GM20431 (cell line): ENCODE measurements around the gene ADAD2.
"Not testable (repeated sequence)": the region's sequence is repeated elsewhere in the genome, so short reads cannot be mapped to it uniquely, and the experiment has no call there.

ENCODE experiments used
- in situ Hi-C: fragments of 300-500 bp; cut with MseI, MboI; formaldehyde crosslinking; loops from one replicate; pipeline ENCODE4 v1.15.0; 2020; ENCODE audit warnings: low sequenced_read_pairs; ENCODE audit not compliant: unreplicated experiment

The ADAD2 gene

DNA sequence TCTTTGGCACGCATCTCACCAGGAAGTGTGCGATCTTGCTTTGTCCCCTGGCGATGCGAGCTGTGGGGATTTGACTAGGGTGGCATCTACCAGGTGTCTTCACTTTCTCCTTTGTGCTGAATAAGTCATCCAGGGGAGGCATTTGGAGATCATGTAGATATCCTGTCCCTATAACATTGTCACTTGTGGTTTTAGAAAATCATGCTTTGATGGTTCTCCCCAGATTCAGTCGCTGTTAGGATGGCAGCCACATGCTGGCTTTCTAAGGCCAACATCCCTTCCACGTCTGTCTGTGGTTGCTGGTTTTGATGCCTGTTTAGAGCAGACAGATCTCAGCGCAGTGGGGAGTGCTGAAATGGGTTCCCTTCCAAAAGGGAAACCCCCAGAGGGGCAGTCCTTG is 2.5 kb downstream of the ADAD2 start:
- in situ Hi-C loops, result loop anchor here (25.0 kb wide), 1 partner anchor 231 kb away; the partner anchor contains the start of genes NECAB2 and OSGIN1

GRCh38 chr16:84194018-84194417 is 3.1 kb downstream of the ADAD2 start:
- in situ Hi-C loops, result loop anchor here (25.0 kb wide), 1 partner anchor 232 kb away; the partner anchor contains the start of genes NECAB2 and OSGIN1

- in situ Hi-C loops, result loop anchor here (25.0 kb wide), 1 partner anchor 232 kb away; the partner anchor contains the start of genes NECAB2 and OSGIN1
Observed at GRCh38 chr16:84194470-84195200, 3.7 kb downstream of the ADAD2 start.

DNA sequence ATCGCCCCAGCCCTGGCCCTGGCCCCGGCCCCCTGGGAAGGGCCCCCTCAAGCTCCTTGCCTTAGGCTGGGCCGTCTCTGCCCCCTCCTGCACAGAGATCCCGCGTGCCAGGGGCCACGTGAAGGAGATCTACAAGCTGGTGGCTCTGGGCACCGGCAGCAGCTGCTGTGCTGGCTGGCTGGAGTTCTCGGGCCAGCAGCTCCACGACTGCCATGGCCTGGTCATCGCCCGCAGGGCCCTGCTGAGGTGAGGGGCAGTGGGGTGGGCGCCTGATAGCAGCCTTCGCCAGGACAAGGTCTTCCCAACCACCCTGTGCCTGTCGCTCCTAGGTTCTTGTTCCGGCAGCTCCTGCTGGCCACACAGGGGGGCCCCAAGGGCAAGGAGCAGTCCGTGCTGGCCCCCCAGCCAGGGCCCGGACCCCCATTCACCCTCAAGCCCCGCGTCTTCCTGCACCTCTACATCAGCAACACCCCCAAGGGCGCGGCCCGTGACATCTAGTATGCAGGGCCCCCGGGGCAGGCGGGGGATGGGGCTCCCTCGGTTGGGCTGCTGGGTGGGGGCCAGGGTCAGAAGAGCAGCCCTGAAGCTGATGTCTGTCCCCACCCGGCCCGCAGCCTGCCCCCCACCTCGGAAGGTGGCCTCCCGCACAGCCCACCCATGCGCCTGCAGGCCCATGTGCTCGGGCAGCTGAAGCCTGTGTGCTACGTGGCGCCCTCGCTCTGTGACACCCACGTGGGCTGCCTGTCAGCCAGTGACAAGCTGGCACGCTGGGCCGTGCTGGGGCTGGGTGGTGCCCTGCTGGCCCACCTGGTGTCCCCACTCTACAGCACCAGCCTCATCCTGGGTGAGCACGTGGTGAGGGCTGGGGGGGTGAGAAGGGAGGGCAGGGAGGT is 4.5 kb downstream of the ADAD2 start:
- in situ Hi-C loops, result loop anchor here (25.0 kb wide), 1 partner anchor 233 kb away; the partner anchor contains the start of genes NECAB2 and OSGIN1

GRCh38 chr16:84196101-84196500 is 5.1 kb downstream of the ADAD2 start:
- in situ Hi-C loops, result loop anchor here (25.0 kb wide), 1 partner anchor 234 kb away; the partner anchor contains the start of genes NECAB2 and OSGIN1

- in situ Hi-C loops, result loop anchor here (25.0 kb wide), 1 partner anchor 235 kb away; the partner anchor contains the start of genes NECAB2 and OSGIN1
Observed at GRCh38 chr16:84196727-84197394, 5.9 kb downstream of the ADAD2 start.

- in situ Hi-C loops, result loop anchor here (25.0 kb wide), 1 partner anchor 235 kb away; the partner anchor contains the start of genes NECAB2 and OSGIN1
Observed at GRCh38 chr16:84197466-84198128, 6.6 kb downstream of the ADAD2 start.

DNA sequence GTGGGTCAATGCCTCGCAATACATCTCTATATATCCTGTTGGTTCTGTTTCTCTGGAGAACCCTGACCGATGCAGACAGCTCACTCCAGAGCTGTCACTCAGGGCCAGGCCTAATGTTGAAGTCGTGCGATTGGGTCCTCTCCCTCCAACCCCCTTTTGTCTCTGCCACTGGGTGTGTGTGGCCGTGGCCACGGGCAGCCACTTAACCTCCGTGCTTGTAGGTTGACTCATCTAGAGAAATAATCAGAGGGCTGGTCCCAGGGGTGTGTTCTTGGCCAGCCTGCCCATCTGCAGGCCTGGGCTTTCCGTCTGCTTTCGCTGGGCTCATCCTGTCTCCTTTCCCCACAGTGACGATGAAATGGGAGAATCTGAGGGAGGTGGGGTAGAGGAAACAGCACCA is 7.4 kb downstream of the ADAD2 start:
- in situ Hi-C loops, result loop anchor here (25.0 kb wide), 1 partner anchor 236 kb away; the partner anchor contains the start of genes NECAB2 and OSGIN1

GRCh38 chr16:84199097-84199496 is 8.1 kb downstream of the ADAD2 start:
- in situ Hi-C loops, result loop anchor here (25.0 kb wide), 1 partner anchor 237 kb away; the partner anchor contains the start of genes NECAB2 and OSGIN1

GRCh38 chr16:84199861-84200260 is 8.9 kb downstream of the ADAD2 start:
- in situ Hi-C loops, result loop anchor here (25.0 kb wide), 1 partner anchor 238 kb away; the partner anchor contains the start of genes NECAB2 and OSGIN1

DNA sequence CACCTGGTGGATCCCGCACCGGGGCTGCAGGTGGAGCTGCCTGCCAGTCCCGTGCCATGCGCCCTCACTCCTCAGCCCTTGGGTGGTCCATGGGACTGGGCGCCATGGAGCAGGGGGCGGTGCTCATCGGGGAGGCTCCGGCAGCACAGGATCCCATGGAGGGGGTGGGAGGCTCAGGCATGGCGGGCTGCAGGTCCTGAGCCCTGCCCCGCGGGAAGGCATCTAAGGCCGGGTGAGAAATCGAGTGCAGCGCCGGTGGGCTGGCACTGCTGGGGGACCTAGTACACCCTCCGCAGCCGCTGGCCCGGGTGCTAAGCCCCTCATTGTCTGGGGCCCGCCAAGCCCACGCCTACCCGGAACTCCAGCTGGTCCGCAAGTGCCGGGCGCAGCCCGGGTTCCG is 13.6 kb downstream of the ADAD2 start:
- in situ Hi-C loops, result not testable (repeated sequence)

DNA sequence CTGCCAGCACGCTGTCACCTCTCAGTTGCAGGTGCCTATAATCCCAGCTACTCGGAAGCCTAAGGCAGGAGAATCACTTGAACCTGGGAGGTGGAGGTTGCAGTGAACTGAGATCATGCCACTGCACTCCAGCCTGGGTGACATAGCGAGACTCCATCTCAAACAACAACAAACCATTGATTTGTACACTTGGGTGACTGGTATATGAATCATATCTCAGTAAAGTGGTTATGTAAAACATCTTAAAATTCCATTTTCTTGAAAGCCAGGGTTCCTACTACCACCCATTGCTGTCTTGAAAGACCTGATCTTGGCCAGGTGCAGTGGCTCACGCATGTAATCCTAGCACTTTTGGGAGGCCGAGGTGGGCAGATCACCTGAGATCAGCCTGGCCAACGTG is 14.2 kb downstream of the ADAD2 start:
- in situ Hi-C loops, result not testable (repeated sequence)

- in situ Hi-C loops, result no loop called here
Observed at GRCh38 chr16:84205976-84206691, 15.2 kb downstream of the ADAD2 start.

GRCh38 chr16:84207251-84207650 is 16.3 kb downstream of the ADAD2 start:
- in situ Hi-C loops, result no loop called here

DNA sequence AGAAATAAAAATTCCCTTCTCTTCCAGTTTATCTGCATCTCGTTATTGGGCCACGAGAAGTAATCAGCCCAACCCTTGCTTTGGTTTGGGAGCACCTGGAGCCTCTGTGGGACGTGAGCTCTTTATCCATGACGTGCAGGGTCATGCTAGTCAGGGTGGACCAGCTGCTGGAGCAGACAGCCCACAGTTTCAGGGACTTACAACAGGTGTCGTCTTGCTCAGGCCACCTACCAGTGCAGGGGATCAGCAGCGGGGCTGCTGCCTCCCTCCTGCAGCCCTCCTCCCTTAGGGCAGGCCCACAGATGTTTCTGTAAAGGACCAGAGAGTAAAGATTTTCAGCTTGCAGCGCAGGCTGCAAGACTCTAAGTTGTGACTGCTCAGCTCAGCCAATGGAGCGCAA is 16.9 kb downstream of the ADAD2 start:
- in situ Hi-C loops, result no loop called here

DNA sequence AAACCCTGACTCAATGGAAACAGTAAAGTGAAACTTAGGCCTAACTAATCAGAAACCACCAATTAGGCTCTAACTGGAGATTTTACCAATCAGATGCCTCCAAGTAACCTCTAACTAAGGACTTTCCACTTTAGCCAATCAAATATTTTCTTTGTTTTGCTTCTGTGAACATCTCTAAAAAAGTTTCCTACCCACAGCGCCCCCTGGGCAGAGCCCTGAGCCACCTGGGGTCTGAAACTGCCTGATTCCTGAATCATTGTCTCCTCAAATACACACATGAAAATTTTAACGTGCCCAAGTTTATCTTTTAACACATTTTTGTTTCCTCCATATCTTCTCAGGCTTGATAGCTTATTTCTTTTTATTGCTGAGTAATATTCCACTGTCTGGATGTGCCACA is 19.0 kb downstream of the ADAD2 start:
- in situ Hi-C loops, result no loop called here

- in situ Hi-C loops, result no loop called here
Observed at GRCh38 chr16:84212154-84212553, 21.2 kb downstream of the ADAD2 start.

DNA sequence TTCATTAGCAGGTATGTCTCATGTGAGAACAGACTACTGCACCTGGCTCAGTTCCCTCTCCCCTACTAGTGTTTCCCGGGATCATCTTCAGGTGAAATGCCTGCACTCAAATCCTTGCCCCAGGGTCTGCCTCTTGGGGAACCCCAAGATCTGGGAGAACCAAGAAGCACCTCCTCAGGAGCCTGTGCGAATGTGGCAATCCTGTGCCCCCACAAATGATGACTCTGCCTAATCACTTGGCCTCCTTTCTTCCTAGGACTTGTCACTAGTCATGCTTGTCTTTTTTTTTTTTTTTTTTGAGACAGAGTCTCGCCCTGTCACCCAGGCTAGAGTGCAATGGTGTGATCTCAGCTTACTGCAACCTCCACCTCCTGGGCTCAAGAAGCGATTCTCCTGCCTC is 21.7 kb downstream of the ADAD2 start:
- in situ Hi-C loops, result no loop called here
